HCEC 1CT (cell line): Measurements from ENCODE around the gene EHD2.
"Not testable (repeated sequence)": the region's sequence is repeated elsewhere in the genome, so short reads cannot be mapped to it uniquely, and the experiment has no call there.

Experiments used
- DNase-seq: peaks from one replicate; pipeline ENCODE4 v3.0.0-alpha.2; 2017

EHD2 gene

GRCh38 chr19:47754206-47755064 is 41.2 kb downstream of the EHD2 start:
- no peak for DNase-seq

GRCh38 chr19:47755065-47755761 is 42.0 kb downstream of the EHD2 start:
- DNase-seq: no peak

- DNase-seq: no peak
Measured at GRCh38 chr19:47755762-47756626, 42.8 kb downstream of the EHD2 start.

- no peak for DNase-seq
Measured at GRCh38 chr19:47756627-47756929, 43.4 kb downstream of the EHD2 start.

- DNase-seq: no peak
Measured at GRCh38 chr19:47756953-47757608, 43.9 kb downstream of the EHD2 start.

- DNase-seq: no peak
Measured at GRCh38 chr19:47757617-47758442, 44.6 kb downstream of the EHD2 start.

GRCh38 chr19:47758443-47758804 is 45.2 kb downstream of the EHD2 start:
- no peak for DNase-seq

GRCh38 chr19:47760632-47760999 is 47.4 kb downstream of the EHD2 start:
- no peak for DNase-seq

GRCh38 chr19:47761566-47761965 is 48.3 kb downstream of the EHD2 start:
- no peak for DNase-seq

- DNase-seq: no peak
Measured at GRCh38 chr19:47762151-47762550, 48.9 kb downstream of the EHD2 start.

GRCh38 chr19:47762615-47763308 is 49.5 kb downstream of the EHD2 start:
- no peak for DNase-seq

- DNase-seq: not testable (repeated sequence)
Measured at GRCh38 chr19:47764705-47765104, 51.5 kb downstream of the EHD2 start.

- DNase-seq: peak; percentile 38
Measured at GRCh38 chr19:47765523-47766358, 52.5 kb downstream of the EHD2 start.

- no peak for DNase-seq
Measured at GRCh38 chr19:47766359-47766620, 53.1 kb downstream of the EHD2 start.

GRCh38 chr19:47766670-47767069 is 53.4 kb downstream of the EHD2 start:
- no peak for DNase-seq

- no peak for DNase-seq
Measured at GRCh38 chr19:47767349-47767748, 54.1 kb downstream of the EHD2 start.

GRCh38 chr19:47768604-47769003 is 55.4 kb downstream of the EHD2 start:
- no peak for DNase-seq

GRCh38 chr19:47769534-47769933 is 56.3 kb downstream of the EHD2 start:
- no peak for DNase-seq

- not testable (repeated sequence) for DNase-seq
Measured at GRCh38 chr19:47771291-47771690, 58.1 kb downstream of the EHD2 start.

GRCh38 chr19:47776568-47776967 is 63.3 kb downstream of the EHD2 start:
- DNase-seq: no peak
